Ishikawa (cell line): Measurements from ENCODE around the gene HSD11B1L.

Experiments used
- CEBPB ChIP-seq: IDR thresholded peaks from 2 replicates; pipeline ENCODE4 v1.6.1; 2012
- CREB1 ChIP-seq: IDR thresholded peaks from 2 replicates; pipeline ENCODE4 v1.6.1; 2012; ENCODE audit warnings: low read depth
- EP300 ChIP-seq: IDR thresholded peaks from 2 replicates; pipeline ENCODE4 v1.6.1; 2012; ENCODE audit warnings: borderline replicate concordance
- RAD21 ChIP-seq: IDR thresholded peaks from 2 replicates; pipeline ENCODE4 v1.6.1; 2012; ENCODE audit warnings: low read depth
- TAF1 ChIP-seq: IDR thresholded peaks from 2 replicates; pipeline ENCODE4 v1.6.1; 2012; ENCODE audit warnings: low read depth, mild to moderate bottlenecking
- TEAD4 ChIP-seq: IDR thresholded peaks from 2 replicates; pipeline ENCODE4 v1.6.1; 2012
- YY1 ChIP-seq: IDR thresholded peaks from 2 replicates; pipeline ENCODE4 v1.6.1; 2012; ENCODE audit warnings: low read depth
- ZBTB7A ChIP-seq: IDR thresholded peaks from 2 replicates; pipeline ENCODE4 v1.6.1; 2012; ENCODE audit warnings: low read depth
- TF ChIP-seq, protein P1 (sequence below): IDR thresholded peaks from 2 replicates; pipeline ENCODE4 v1.6.1; 2012
- TF ChIP-seq, protein P2 (sequence below): IDR thresholded peaks from 2 replicates; pipeline ENCODE4 v1.6.1; 2012; ENCODE audit warnings: low read depth, mild to moderate bottlenecking

DNA sequence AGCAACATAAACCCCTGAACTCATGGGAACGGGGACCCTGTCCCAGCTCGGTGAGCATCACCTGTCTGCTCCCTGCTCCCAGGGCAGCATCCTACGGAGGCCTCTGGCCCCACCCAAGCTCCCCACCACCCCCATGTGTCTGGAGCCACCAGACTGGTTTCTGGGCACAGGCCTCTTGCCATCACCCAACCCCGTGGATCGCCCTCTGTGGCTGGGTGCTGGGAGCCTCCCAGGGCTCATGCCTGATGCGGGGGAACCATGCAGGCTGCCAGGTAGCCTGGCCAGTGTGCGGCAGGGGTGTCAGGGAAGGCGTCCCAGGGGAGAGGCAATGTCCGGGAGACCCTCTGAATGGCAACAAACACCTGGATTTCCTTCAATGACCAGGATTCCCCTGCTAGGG lies 3.2 kb upstream of the HSD11B1L start:
- TF ChIP-seq, protein P1, sequence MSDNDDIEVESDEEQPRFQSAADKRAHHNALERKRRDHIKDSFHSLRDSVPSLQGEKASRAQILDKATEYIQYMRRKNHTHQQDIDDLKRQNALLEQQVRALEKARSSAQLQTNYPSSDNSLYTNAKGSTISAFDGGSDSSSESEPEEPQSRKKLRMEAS: no peak
- no peak for TF ChIP-seq YY1
- no peak for TF ChIP-seq CEBPB
- TF ChIP-seq EP300: no peak
- no peak for TF ChIP-seq TEAD4
- TF ChIP-seq, protein P2, sequence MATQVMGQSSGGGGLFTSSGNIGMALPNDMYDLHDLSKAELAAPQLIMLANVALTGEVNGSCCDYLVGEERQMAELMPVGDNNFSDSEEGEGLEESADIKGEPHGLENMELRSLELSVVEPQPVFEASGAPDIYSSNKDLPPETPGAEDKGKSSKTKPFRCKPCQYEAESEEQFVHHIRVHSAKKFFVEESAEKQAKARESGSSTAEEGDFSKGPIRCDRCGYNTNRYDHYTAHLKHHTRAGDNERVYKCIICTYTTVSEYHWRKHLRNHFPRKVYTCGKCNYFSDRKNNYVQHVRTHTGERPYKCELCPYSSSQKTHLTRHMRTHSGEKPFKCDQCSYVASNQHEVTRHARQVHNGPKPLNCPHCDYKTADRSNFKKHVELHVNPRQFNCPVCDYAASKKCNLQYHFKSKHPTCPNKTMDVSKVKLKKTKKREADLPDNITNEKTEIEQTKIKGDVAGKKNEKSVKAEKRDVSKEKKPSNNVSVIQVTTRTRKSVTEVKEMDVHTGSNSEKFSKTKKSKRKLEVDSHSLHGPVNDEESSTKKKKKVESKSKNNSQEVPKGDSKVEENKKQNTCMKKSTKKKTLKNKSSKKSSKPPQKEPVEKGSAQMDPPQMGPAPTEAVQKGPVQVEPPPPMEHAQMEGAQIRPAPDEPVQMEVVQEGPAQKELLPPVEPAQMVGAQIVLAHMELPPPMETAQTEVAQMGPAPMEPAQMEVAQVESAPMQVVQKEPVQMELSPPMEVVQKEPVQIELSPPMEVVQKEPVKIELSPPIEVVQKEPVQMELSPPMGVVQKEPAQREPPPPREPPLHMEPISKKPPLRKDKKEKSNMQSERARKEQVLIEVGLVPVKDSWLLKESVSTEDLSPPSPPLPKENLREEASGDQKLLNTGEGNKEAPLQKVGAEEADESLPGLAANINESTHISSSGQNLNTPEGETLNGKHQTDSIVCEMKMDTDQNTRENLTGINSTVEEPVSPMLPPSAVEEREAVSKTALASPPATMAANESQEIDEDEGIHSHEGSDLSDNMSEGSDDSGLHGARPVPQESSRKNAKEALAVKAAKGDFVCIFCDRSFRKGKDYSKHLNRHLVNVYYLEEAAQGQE: no peak
- TF ChIP-seq ZBTB7A: no peak
- TF ChIP-seq TAF1: no peak
- TF ChIP-seq RAD21: no peak
- no peak for TF ChIP-seq CREB1
